Stimulated activated CD8-positive, alpha-beta memory T cell treated with anti-CD3 and anti-CD28 coated beads, Interleukin-12 subunit alpha, Interleukin-12 subunit beta, amount 100 ng/mL, for 24 hours (primary cell): ENCODE measurements around the gene DPH6.

Source experiments
- DNase-seq: peaks from one replicate; pipeline ENCODE4 v3.0.0-alpha.2; 2020; ENCODE audit errors: extremely low read depth

The DPH6 gene

DNA sequence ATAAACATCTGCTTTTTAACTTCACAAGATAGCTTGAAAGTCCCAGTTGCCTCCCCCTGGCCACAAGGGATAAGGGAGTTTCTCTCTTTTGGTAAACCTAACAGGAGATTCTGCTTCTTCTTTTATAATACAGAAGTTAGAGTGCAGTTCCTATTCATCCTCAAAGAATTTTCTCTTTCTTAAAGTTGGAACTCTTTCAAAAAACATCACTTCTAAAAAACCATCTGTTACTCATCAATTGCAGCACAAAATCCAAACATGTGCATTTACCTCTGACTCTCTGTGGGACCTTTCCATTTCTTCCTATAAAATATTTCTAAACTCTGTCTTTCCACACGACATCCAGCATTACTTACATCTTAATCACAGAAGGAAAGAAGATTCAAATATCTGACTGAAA is 5.1 kb downstream of the DPH6 start:
- no peak for DNase-seq

DNA sequence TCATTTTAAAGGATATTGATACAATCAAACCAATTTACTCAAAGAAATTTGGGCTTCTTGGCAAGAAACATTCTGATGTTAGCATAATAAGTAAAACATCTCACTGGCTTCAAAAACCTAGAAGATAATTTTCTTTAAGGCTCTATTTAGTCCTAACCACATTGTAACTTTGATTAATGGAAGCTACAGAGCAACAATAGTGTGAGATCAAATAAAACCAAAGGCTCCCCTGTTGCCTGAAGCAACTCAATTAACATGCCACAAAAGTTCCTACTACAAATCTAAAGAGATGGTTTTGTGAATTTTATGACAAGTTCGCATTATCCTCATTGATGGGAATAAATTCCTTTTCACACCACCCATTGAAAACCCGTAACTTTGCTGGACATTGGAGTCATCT is 5.9 kb downstream of the DPH6 start:
- no peak for DNase-seq

- DNase-seq, result no peak
Observed at GRCh38 chr15:35535365-35535916, 10.5 kb downstream of the DPH6 start.

DNA sequence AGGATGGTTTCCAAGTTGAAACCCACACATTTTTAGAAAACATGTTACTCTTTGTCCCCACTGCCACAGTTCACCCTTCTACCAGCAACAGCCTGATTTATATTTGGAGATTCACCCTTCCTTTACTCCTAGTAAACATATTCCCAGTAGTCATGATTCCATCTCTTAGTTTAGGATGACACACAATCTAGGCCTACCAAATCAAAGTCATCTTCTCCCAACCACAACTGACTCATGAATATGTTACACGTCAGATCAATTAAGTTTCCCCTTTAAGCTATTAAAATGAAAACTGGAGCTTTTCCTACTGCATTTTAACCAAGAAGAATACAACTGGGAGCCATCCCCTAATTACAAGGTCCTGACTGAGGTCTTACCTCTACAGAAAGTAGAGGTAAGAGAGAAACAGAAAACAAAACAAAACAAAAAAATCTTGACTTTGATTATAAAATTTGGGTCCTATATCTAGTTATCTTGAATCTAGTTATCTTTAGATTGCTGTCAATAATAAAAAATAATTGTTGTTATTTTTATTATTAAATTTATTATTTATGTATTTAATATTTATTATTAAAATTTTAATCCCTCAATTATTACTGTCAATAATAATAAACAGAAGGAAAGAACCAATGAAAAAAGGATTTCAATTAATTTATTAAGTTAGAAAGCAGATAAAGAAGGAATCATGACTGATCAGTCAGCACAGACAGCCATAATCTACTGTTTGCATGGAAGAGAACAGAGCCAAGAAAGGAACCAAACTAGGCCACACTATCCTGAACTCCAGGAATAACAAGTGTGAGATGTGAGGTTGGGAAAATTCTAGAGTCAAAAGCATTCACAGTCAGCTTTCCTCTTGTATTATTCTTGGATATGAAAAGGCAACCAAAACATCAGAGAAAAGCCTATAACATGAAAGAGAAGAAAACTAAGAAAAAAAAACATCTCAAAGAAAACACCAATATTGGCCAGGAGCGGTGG is 12.5 kb downstream of the DPH6 start:
- no peak for DNase-seq

DNA sequence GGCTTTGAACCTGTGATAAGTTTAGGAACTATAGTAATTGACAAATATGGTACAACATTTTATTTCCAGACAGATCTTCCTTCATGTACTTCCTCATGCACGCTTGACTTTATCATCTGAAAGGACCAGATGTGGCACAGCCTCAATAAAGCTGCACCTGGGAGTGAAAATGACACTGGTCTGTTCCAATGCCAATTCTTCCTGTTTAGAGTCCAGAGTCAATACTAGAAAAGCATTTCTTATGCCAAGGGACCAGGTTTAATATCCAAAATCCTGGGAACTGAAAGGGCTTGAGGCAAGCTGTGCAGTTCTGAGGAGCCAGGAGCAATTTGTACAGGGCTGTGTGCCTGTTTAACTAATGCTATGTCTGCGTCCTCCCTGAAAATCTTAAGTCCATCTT is 15.3 kb downstream of the DPH6 start:
- DNase-seq, result no peak

DNA sequence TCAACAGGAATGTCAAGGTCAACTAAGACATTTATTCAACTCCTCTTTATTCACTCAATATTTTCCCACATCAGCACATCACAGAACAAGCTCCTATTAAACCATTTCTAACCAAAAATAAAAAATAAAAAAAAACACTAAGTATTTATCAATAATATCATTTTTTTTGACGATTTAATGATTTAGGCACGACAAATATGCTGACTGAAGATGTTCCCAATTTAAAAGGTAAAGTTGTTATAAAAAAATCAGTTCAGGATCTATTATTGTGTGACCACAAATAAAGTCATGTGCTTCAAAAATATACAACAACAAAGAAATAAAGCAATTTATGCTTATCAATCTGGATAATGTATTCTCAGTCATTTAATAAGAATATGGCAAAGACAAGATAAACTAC is 16.2 kb downstream of the DPH6 start:
- DNase-seq, result no peak

- no peak for DNase-seq
Observed at GRCh38 chr15:35522061-35522460, 23.9 kb downstream of the DPH6 start.

DNA sequence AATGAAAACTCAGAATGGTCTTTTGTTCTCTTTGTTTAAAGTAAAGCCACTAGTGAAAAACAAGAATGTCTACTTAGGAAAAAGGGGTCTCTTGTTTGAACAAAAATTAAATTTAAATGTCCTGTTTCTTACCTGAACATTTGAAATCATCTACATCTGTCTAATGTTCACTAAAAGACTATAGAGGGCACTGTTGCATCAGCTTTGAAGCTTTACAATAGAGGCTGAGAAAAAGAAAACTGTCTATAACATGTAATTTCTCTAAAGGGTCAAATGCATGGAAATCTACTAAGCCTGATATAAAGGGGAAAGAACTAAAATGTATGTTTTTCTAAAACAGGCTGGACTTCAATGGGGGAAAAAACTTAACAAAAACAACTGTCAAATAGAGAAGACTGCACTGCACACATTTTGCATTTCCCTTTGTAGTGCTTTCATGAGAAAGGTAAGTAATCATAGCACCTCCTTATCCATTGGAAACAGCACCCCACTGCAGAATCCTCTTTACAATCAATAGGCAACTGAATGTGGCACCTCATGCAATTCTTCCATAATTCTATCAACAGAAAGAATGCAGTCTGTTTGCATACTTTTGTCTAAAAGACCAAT is 26.3 kb downstream of the DPH6 start:
- DNase-seq, result no peak

DNA sequence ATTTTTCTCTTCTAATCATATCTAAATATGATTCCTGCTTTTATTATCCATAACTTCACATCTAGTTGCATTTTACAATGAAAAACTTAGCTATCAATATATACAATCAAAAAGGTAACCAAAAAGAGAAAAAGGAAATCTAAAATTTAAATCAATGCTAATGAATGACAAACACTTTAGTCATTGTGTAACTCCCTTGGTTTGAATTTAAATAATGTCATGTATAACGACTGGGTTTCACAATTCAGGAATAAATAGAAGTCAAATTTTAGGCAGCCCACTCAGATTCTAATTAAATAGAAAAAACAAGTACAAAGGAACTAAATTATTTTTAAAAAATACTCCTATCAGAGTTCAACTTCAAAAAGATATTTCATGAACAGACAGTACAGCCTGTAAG is 26.9 kb downstream of the DPH6 start:
- DNase-seq, result no peak

DNA sequence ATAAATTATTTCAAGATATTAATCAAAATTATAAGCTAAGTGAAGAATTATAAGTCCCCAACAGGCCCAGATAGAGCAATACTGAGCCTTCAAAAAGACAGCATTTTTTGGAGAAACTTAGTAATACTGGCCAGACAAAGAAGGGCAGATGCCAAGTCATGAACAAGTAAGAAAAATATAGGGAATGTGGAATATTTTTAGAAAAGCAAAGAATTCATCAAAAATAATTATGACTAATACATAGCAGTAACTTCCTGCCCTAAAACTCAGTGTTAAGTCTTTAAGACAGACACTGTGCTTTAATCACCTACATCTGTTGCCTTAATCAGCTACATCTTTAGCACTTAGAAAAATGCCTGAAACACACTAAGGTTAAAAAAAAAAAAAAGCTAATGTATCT is 31.2 kb downstream of the DPH6 start:
- no peak for DNase-seq

GRCh38 chr15:35507932-35508638 is 37.9 kb downstream of the DPH6 start:
- no peak for DNase-seq

- DNase-seq, result no peak
Observed at GRCh38 chr15:35506272-35506870, 39.6 kb downstream of the DPH6 start.

DNA sequence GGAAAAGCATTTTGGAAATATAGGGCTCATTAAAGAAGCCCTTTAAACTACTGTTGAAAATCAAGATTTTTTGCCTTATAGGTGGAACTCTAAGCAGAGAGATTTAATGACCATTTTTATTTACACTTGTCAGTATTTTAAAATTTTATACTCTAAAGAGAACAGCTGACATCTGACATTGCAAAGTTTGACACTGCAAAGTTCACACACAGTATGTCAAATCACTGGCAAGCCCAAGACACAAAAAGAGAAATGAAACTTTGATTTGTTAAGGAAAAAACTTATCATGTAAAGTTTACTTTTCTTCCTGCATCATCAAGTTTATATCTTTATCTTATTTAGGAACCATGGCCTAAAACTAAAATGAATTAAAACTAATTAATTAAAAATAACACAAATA is 40.2 kb downstream of the DPH6 start:
- no peak for DNase-seq

- no peak for DNase-seq
Observed at GRCh38 chr15:35505141-35505540, 40.8 kb downstream of the DPH6 start.

DNA sequence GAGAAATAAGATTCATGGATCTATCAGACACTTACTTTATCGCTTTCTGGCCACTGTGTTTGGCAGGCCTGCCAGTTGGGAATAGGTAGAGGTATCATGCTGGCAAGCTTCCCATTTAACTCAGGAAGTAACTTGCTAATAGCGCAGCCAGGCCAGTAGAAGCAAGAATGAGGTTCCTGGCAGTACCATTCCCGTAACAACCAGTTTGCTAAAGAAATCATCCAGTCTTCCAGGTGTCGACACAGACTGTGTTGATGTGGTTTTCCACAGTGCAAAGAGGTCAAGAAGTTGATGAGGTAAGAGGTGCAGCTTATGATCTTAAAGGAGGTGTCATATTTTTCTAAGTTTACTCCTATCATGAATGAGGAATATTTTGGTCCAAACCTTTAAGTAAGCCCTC is 46.2 kb downstream of the DPH6 start:
- DNase-seq, result no peak

DNA sequence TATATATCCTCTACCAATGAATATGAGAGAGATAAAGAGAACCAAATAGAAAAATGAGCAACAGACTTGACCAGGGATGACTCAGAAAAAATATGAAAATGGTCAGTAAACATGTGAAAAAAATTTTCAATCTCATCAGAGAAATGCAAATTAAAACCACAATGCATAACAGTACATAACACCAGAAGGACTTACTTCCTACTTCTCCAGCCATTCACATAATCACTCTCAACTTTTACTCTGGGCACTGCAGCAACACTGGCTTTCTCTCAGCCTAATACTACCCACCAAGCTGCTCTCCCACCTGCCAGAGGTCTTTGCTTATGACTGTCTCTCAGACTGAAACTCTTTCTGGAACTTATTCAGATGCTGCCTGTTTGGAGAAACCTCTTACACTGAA is 49.4 kb downstream of the DPH6 start:
- no peak for DNase-seq

DNA sequence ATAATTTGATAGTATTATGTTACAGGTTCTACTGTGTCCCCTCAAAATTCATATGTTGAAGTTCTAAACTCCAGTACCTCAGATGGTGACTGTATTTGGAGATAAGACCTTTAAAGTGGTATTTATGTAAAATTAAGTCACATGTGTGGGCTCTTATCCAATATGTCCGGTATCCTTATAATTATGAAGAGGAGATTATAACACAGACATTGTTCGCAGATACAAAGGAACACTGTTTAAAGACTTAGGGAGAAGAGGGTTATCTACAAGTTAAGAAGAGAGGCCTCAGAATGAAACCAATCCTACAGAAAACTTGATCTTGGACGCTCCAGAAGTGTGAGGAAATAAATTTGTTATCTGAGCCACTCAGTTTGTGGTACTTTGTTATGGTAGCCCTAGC is 50.9 kb downstream of the DPH6 start:
- no peak for DNase-seq

DNA sequence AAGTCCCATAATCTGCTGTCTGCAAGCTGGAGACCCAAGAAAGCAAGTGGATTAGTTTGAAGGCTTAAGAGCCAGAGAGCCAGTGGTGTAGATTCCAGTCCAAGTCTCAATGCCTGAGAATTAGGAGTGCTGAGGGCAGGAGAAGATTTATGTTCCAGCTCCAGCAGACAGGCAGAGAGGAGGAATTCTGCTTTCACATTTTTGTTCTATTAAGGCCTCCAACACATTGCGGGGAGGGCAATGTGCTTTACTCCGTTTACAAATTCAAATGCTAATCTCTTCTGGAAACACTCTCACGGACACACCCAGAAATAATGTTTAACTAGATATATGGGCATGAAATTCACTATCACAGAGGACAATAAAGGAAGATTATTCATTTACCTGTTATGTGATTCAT is 54.0 kb downstream of the DPH6 start:
- DNase-seq, result no peak

DNA sequence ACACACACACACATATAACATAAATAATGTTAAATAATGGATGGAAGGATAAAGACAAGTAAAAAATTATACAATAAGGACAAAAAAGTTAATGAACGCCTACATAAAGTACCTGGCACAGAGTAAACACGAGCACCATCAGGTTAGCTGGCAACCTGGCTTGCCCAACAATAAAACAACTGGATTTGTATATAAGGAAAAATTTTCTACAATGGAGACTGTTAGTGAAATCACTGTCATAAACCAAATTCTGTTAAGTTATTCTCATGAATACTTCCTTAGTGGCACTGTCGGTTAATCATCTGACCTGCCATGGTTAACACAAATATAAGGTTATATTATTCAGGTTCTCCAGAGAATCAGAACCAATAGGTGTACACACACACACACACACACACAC is 54.8 kb downstream of the DPH6 start:
- DNase-seq, result no peak

DNA sequence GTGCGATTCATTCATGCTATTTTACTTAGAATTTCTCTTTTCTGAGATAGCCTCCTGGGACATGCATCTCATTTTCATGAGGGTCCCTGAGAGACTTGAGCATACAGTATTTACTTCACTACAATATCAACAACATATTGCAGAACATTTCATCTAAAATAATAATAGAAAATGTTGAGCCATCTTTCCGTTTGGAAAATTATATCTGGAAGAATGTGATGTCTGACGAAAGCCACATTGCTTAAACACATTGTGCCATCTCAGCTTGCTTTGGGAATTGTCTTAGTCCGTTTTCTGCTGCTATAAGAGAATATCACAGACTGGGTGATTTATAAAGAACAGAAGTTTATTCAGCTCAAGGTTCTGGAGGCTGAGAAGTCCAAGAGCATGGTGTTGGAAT is 55.5 kb downstream of the DPH6 start:
- DNase-seq, result no peak

- DNase-seq, result no peak
Observed at GRCh38 chr15:35487417-35487816, 58.5 kb downstream of the DPH6 start.

- no peak for DNase-seq
Observed at GRCh38 chr15:35486296-35486695, 59.7 kb downstream of the DPH6 start.
